Neural progenitor cell (in vitro differentiated cells): ENCODE results near the gene CAPZB. TPM values are rescaled to one million over a fixed set of nuclear protein-coding genes. Genes with fewer than 3 reads are reported as not detected.

Experiments used
- DNase-seq: peaks from one replicate; pipeline ENCODE4 v3.0.0-alpha.2; 2016; ENCODE audit warnings: low spot score
- H2AFZ ChIP-seq: fragments of 200-600 bp; sonication (generic); replicated peaks from 2 replicates; pipeline ENCODE4 v1.6.1; 2016; ENCODE audit warnings: antibody characterized with exemption
- H3F3A ChIP-seq: fragments of 200-600 bp; sonication (generic); 2 replicates; pipeline ENCODE4 v1.6.1; 2016; ENCODE audit warnings: antibody characterized with exemption, low read depth
- H3K27ac ChIP-seq: fragments of 200-600 bp; sonication (generic); 2 replicates; pipeline ENCODE4 v1.5.1; 2016; ENCODE audit warnings: mild to moderate bottlenecking
- H3K27me3 ChIP-seq: fragments of 200-600 bp; sonication (generic); 2 replicates; pipeline ENCODE4 v1.6.1; 2016; ENCODE audit warnings: mild to moderate bottlenecking, moderate library complexity
- H3K36me3 ChIP-seq: fragments of 200-600 bp; sonication (generic); 2 replicates; pipeline ENCODE4 v1.5.1; 2016
- H3K4me1 ChIP-seq: fragments of 200-600 bp; sonication (generic); 2 replicates; pipeline ENCODE4 v1.6.1; 2016; ENCODE audit warnings: mixed run types
- H3K4me2 ChIP-seq: fragments of 200-600 bp; sonication (generic); 2 replicates; pipeline ENCODE4 v1.6.1; 2016
- H3K4me3 ChIP-seq: fragments of 200-600 bp; sonication (generic); 2 replicates; pipeline ENCODE4 v1.5.1; 2016
- H3K79me2 ChIP-seq: fragments of 200-600 bp; sonication (generic); 2 replicates; pipeline ENCODE4 v1.6.1; 2016; ENCODE audit warnings: low read depth
- H3K9ac ChIP-seq: fragments of 200-600 bp; sonication (generic); 2 replicates; pipeline ENCODE4 v1.6.1; 2016
- H3K9me3 ChIP-seq: fragments of 200-600 bp; sonication (generic); 2 replicates; pipeline ENCODE4 v1.5.1; 2016; ENCODE audit warnings: low read depth
- H4K20me1 ChIP-seq: fragments of 200-600 bp; sonication (generic); 2 replicates; pipeline ENCODE4 v1.6.1; 2016; ENCODE audit warnings: low read depth
- H3K27ac Mint-ChIP-seq: 3 replicates; pipeline ENCODE4 v1.8.0; 2021; ENCODE audit warnings: mixed read lengths
- H3K27me3 Mint-ChIP-seq: 2 replicates; pipeline ENCODE4 v1.8.0; 2022; ENCODE audit warnings: low read depth, mild to moderate bottlenecking, inconsistent platforms, moderate library complexity, mixed read lengths; ENCODE audit not compliant: insufficient read depth
- H3K36me3 Mint-ChIP-seq: 3 replicates; pipeline ENCODE4 v1.8.0; 2021; ENCODE audit warnings: mixed read lengths
- H3K4me1 Mint-ChIP-seq: 3 replicates; pipeline ENCODE4 v1.8.0; 2021; ENCODE audit warnings: mixed read lengths
- H3K4me3 Mint-ChIP-seq: 3 replicates; pipeline ENCODE4 v1.8.0; 2021; ENCODE audit warnings: mild to moderate bottlenecking, moderate library complexity, mixed read lengths
- H3K9me3 Mint-ChIP-seq: 3 replicates; pipeline ENCODE4 v1.8.0; 2020; ENCODE audit warnings: mixed read lengths
- EZH2 ChIP-seq: fragments of 200-600 bp; sonication (generic); IDR thresholded peaks from 2 replicates; pipeline ENCODE4 v1.6.1; 2017; ENCODE audit warnings: antibody characterized with exemption, mild to moderate bottlenecking, moderate library complexity
- EZH2phosphoT487 ChIP-seq: fragments of 200-600 bp; sonication (generic); IDR thresholded peaks from 2 replicates; pipeline ENCODE4 v1.6.1; 2017; ENCODE audit warnings: antibody characterized with exemption
- total RNA-seq: library from RNA; depleted of rRNA; stranded (reverse); fragments of >200 nt; gene quantifications from 2 replicates; pipeline ENCODE4 v1.2.3, GENCODE V29; 2015; ENCODE audit warnings: low replicate concordance
- TF ChIP-seq, protein P1 (sequence below): fragments of 200-600 bp; sonication (generic); IDR thresholded peaks from 2 replicates; pipeline ENCODE4 v1.5.1; 2017; ENCODE audit warnings: antibody characterized with exemption, mild to moderate bottlenecking

Gene CAPZB
- total RNA-seq, 1 donor from 2014 or later, result 134 TPM

DNA sequence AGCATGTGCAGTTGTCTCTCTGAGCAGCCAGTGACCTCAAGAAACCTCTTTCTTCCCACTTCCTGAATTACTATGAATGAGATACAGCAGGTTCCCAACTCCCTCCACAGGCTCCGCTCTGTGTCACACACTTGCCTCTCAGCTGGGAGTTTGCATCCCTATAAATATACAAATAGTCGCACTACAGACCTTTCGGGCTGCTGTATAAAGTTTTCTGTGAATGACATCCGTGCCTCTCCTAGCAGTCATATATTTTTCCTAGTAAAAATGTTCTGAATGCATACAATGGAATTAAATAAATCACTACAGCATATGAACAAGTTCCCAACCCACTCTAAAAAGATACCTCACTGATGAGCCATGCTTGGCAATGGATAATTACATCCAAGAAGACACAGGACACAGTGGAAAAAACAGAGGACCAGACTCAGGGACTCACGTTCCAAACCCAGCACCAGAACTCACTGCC is 66.8 kb downstream of the CAPZB start:
- no peak for DNase-seq
- Histone ChIP-seq H3K36me3 (no peaks in the 10 kb centered on the region), H4K20me1 (peaks cover 52% of the 10 kb centered on the region), H3F3A (no peaks in the 10 kb centered on the region), H2AFZ (no peak overlapping the region), H3K9ac (no peak overlapping the region), H3K27me3 (no peaks in the 10 kb centered on the region), H3K79me2 (peaks cover 87% of the 10 kb centered on the region), H3K9me3 (no peaks in the 10 kb centered on the region), H3K4me2 (no peak overlapping the region), H3K27ac (no peak overlapping the region), H3K4me1 (peaks cover 22% of the 10 kb centered on the region), H3K4me3 (no peak overlapping the region)
- no peak for TF ChIP-seq EZH2
- no peak for TF ChIP-seq EZH2phosphoT487
- TF ChIP-seq, protein P1, sequence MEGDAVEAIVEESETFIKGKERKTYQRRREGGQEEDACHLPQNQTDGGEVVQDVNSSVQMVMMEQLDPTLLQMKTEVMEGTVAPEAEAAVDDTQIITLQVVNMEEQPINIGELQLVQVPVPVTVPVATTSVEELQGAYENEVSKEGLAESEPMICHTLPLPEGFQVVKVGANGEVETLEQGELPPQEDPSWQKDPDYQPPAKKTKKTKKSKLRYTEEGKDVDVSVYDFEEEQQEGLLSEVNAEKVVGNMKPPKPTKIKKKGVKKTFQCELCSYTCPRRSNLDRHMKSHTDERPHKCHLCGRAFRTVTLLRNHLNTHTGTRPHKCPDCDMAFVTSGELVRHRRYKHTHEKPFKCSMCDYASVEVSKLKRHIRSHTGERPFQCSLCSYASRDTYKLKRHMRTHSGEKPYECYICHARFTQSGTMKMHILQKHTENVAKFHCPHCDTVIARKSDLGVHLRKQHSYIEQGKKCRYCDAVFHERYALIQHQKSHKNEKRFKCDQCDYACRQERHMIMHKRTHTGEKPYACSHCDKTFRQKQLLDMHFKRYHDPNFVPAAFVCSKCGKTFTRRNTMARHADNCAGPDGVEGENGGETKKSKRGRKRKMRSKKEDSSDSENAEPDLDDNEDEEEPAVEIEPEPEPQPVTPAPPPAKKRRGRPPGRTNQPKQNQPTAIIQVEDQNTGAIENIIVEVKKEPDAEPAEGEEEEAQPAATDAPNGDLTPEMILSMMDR, result no peak
- H3K4me3 Mint-ChIP-seq, result no peak overlapping the region
- H3K36me3 Mint-ChIP-seq, result peaks cover 18% of the 10 kb centered on the region
- peaks cover 2% of the 10 kb centered on the region for H3K27me3 Mint-ChIP-seq
- no peak overlapping the region for H3K27ac Mint-ChIP-seq
- no peaks in the 10 kb centered on the region for H3K9me3 Mint-ChIP-seq
- H3K4me1 Mint-ChIP-seq, result peaks cover 25% of the 10 kb centered on the region

DNA sequence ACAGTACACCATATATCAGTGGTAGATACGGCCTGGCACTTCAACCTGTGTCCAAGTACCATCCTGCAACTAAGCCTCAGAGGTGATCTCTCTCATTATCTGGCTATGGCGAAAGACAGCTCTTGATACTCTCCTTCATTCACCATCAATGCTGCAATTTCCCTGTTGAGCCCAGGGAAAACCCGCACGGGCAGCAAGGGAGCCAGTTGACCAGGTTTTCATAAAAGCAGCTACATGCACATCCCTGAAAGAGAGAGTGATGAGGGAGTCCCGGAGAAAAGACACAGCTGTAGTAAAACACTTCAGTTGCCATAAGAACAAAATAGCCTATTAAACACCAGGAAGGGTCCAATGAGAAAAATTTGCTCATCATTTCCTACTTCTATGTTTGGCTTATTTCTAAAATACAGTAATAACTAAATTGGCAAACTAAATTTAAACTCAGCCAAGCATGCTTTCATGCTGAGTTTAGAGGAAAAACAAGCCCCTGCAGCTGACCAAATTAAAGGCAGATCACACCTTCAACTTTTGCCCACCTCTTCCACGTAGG is 68.3 kb downstream of the CAPZB start:
- no peak overlapping the region for H3K9ac ChIP-seq
- peaks cover 85% of the 10 kb centered on the region for H3K79me2 ChIP-seq
- Mint-ChIP-seq H3K4me1 (peaks cover 21% of the 10 kb centered on the region), H3K4me3 (no peak overlapping the region), H3K9me3 (no peaks in the 10 kb centered on the region), H3K27ac (no peak overlapping the region), H3K36me3 (peaks cover 18% of the 10 kb centered on the region), H3K27me3 (no peaks in the 10 kb centered on the region)
- peaks cover 25% of the 10 kb centered on the region for H3K4me1 ChIP-seq
- no peak overlapping the region for H2AFZ ChIP-seq
- no peak overlapping the region for H3K4me2 ChIP-seq
- H3K36me3 ChIP-seq, result no peaks in the 10 kb centered on the region
- TF ChIP-seq EZH2, result no peak
- TF ChIP-seq EZH2phosphoT487, result no peak
- TF ChIP-seq, protein P1, result no peak
- peaks cover 61% of the 10 kb centered on the region for H4K20me1 ChIP-seq
- no peak overlapping the region for H3K27ac ChIP-seq
- H3F3A ChIP-seq, result no peaks in the 10 kb centered on the region
- no peak for DNase-seq
- no peaks in the 10 kb centered on the region for H3K27me3 ChIP-seq
- H3K4me3 ChIP-seq, result no peak overlapping the region
- no peaks in the 10 kb centered on the region for H3K9me3 ChIP-seq

DNA sequence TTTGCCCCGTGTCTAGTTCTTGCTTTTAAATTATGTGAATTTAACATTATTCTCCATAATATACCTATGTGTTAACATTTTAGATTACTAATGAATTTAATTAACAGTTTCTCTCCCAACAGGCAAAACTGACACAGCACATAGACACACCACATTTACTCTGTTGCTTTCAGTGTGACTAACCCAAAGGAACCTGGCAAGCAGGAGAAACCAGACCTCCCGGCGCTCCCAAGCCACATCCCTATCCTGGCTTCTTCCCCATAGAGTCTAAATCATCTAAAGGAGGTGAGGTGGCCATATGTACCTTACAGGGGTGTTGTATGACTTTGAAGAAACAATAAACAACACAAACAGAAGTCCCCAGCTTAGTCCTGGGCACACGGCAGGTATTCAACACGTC is 69.2 kb downstream of the CAPZB start:
- no peak overlapping the region for H3K27ac Mint-ChIP-seq

More for the DNA sequence above, 69.2 kb downstream of the CAPZB start:
- DNase-seq, result no peak
- Mint-ChIP-seq H3K27me3 (no peaks in the 10 kb centered on the region), H3K4me3 (no peak overlapping the region), H3K4me1 (peaks cover 21% of the 10 kb centered on the region), H3K9me3 (no peaks in the 10 kb centered on the region), H3K36me3 (peaks cover 21% of the 10 kb centered on the region)
- H3K4me1 ChIP-seq, result peaks cover 33% of the 10 kb centered on the region
- H2AFZ ChIP-seq, result no peak overlapping the region
- H4K20me1 ChIP-seq, result peaks cover 64% of the 10 kb centered on the region
- H3K9ac ChIP-seq, result no peak overlapping the region
- TF ChIP-seq EZH2phosphoT487, result no peak
- TF ChIP-seq, protein P1, result no peak
- TF ChIP-seq EZH2, result no peak
- H3K36me3 ChIP-seq, result no peaks in the 10 kb centered on the region
- no peaks in the 10 kb centered on the region for H3K27me3 ChIP-seq
- H3K27ac ChIP-seq, result no peak overlapping the region
- no peak overlapping the region for H3K4me2 ChIP-seq
- no peak overlapping the region for H3K4me3 ChIP-seq
- H3K9me3 ChIP-seq, result no peaks in the 10 kb centered on the region
- H3F3A ChIP-seq, result no peaks in the 10 kb centered on the region
- peaks cover 81% of the 10 kb centered on the region for H3K79me2 ChIP-seq
